ENCODE results near the gene PRG2. TPM values are rescaled to one million over a fixed set of nuclear protein-coding genes. Genes with fewer than 3 reads are reported as not detected.

The PRG2 gene
- 0.33 TPM in 1 of 2 replicates, not detected in the other for total RNA-seq

GRCh38 chr11:57390535-57390934, at the start of gene PRG2:
TSS of gene PRG2 (minus strand) at chr11:57390650. CDS start at chr11:57389944, 706 bp downstream.
- no peak within 1 kb of the TSS for H3K4me3 ChIP-seq (ENCODE audit: low read depth, low read length)
- no peak for TF ChIP-seq CTCF (IDR thresholded peaks at IDR 0.05; ENCODE audit: insufficient read depth, low read length, poor library complexity, severe bottlenecking)
- peaks cover 13% of the 10 kb centered on the region for H3K27me3 ChIP-seq (ENCODE audit: control insufficient read depth, insufficient read depth, low read length)
- no peaks in the 10 kb centered on the region for H3K36me3 ChIP-seq (ENCODE audit: control insufficient read depth, insufficient read depth, low read length)
- no peak for DNase-seq (ENCODE audit: low read depth)

GRCh38 chr11:57439786-57440185, 49.3 kb upstream of the PRG2 start:
- Histone ChIP-seq H3K36me3 (ENCODE audit: control insufficient read depth, insufficient read depth, low read length) (no peaks in the 10 kb centered on the region), H3K27me3 (ENCODE audit: control insufficient read depth, insufficient read depth, low read length) (no peaks in the 10 kb centered on the region), H3K4me3 (ENCODE audit: low read depth, low read length) (no peak overlapping the region)
- no peak for TF ChIP-seq CTCF (IDR thresholded peaks at IDR 0.05; ENCODE audit: insufficient read depth, low read length, poor library complexity, severe bottlenecking)
- DNase-seq (ENCODE audit: low read depth) = no peak

- no peak for TF ChIP-seq CTCF (IDR thresholded peaks at IDR 0.05; ENCODE audit: insufficient read depth, low read length, poor library complexity, severe bottlenecking)
- H3K36me3 ChIP-seq (ENCODE audit: control insufficient read depth, insufficient read depth, low read length) = no peaks in the 10 kb centered on the region
- H3K27me3 ChIP-seq (ENCODE audit: control insufficient read depth, insufficient read depth, low read length) = no peaks in the 10 kb centered on the region
- no peak for DNase-seq (ENCODE audit: low read depth)
- H3K4me3 ChIP-seq (ENCODE audit: low read depth, low read length) = no peak overlapping the region
Measured at GRCh38 chr11:57438345-57439285, 48.2 kb upstream of the PRG2 start.

- no peak for TF ChIP-seq CTCF (IDR thresholded peaks at IDR 0.05; ENCODE audit: insufficient read depth, low read length, poor library complexity, severe bottlenecking)
- no peaks in the 10 kb centered on the region for H3K27me3 ChIP-seq (ENCODE audit: control insufficient read depth, insufficient read depth, low read length)
- H3K36me3 ChIP-seq (ENCODE audit: control insufficient read depth, insufficient read depth, low read length) = no peaks in the 10 kb centered on the region
- no peak for DNase-seq (ENCODE audit: low read depth)
- H3K4me3 ChIP-seq (ENCODE audit: low read depth, low read length) = no peak overlapping the region
Measured at GRCh38 chr11:57436031-57436430, 45.6 kb upstream of the PRG2 start.

GRCh38 chr11:57434640-57435546, 44.4 kb upstream of the PRG2 start:
- H3K27me3 ChIP-seq (ENCODE audit: control insufficient read depth, insufficient read depth, low read length) = no peaks in the 10 kb centered on the region
- H3K4me3 ChIP-seq (ENCODE audit: low read depth, low read length) = no peak overlapping the region
- TF ChIP-seq CTCF (IDR thresholded peaks at IDR 0.05; ENCODE audit: insufficient read depth, low read length, poor library complexity, severe bottlenecking) = no peak
- H3K36me3 ChIP-seq (ENCODE audit: control insufficient read depth, insufficient read depth, low read length) = no peaks in the 10 kb centered on the region
- peak; percentile 80 for DNase-seq (ENCODE audit: low read depth)

Data from kidney epithelial cell (primary cell).